NT2/D1 (cell line): ENCODE data around the gene RANBP17.

Source experiments
- SUZ12 ChIP-seq: IDR thresholded peaks from 2 replicates; pipeline ENCODE4 v1.6.1; 2011; ENCODE audit not compliant: insufficient read length, insufficient read depth; ENCODE audit errors: extremely low read depth
- YY1 ChIP-seq: IDR thresholded peaks from 2 replicates; pipeline ENCODE4 v1.6.1; 2011; ENCODE audit not compliant: insufficient read length, insufficient read depth
- ZNF274 ChIP-seq: IDR thresholded peaks from 2 replicates; pipeline ENCODE4 v1.6.1; 2011; ENCODE audit warnings: mild to moderate bottlenecking, low read depth, low read length

DNA sequence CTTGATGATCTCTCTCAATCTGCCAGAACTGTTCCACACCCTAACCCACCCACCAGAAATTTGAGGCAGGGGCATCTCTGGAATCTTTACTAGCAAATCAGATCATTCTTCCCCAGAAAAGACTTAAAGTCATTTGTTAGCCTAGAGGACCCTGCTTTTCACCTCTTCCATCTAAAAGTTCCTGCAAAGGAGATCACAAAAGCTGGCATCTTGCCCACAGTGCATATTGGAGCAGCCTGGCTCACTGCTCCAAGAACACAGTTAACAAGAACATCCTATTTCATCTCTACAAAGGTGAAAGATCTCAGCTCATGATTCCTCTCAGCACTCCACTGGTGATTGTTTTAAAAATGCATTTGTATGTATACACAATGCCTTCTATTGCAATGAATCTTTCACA, 42.0 kb upstream of the RANBP17 start:
- no peak for TF ChIP-seq ZNF274
- TF ChIP-seq YY1: no peak
- no peak for TF ChIP-seq SUZ12
